ENCODE results near the gene CCDC57.

- TF ChIP-seq POLR2A (IDR thresholded peaks at IDR 0.05), result no peak
- TF ChIP-seq, protein P1, sequence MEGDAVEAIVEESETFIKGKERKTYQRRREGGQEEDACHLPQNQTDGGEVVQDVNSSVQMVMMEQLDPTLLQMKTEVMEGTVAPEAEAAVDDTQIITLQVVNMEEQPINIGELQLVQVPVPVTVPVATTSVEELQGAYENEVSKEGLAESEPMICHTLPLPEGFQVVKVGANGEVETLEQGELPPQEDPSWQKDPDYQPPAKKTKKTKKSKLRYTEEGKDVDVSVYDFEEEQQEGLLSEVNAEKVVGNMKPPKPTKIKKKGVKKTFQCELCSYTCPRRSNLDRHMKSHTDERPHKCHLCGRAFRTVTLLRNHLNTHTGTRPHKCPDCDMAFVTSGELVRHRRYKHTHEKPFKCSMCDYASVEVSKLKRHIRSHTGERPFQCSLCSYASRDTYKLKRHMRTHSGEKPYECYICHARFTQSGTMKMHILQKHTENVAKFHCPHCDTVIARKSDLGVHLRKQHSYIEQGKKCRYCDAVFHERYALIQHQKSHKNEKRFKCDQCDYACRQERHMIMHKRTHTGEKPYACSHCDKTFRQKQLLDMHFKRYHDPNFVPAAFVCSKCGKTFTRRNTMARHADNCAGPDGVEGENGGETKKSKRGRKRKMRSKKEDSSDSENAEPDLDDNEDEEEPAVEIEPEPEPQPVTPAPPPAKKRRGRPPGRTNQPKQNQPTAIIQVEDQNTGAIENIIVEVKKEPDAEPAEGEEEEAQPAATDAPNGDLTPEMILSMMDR (IDR thresholded peaks at IDR 0.05), result no peak
Observed at GRCh38 chr17:82053556-82054263, 158.9 kb downstream of the CCDC57 start.

All from heart left ventricle (tissue), 13 donors.